Testis (tissue), 3 donors: Measurements from ENCODE around the gene ARMH4. TPM values are rescaled to one million over a fixed set of nuclear protein-coding genes. Genes with fewer than 3 reads are reported as not detected.
A peak's percentile ranks its signal among the peaks of the same experiment; 100 is the strongest.

ENCODE experiments used
- DNase-seq: peaks from one replicate; pipeline ENCODE4 v3.0.0-alpha.2; 2019
- H3K27ac ChIP-seq, 2 donors: fragments of 200-600 bp; sonication (generic); one replicate each; pipeline ENCODE4 v1.5.1; 2019
- H3K27me3 ChIP-seq: fragments of 200-600 bp; sonication (generic); one replicate; pipeline ENCODE4 v1.5.1; 2019
- H3K36me3 ChIP-seq: fragments of 200-600 bp; sonication (generic); one replicate; pipeline ENCODE4 v1.5.1; 2017; ENCODE audit warnings: low read depth; ENCODE audit errors: missing control alignments
- H3K4me1 ChIP-seq: fragments of 200-600 bp; sonication (generic); one replicate; pipeline ENCODE4 v1.5.1; 2019
- H3K4me3 ChIP-seq, 2 donors: fragments of 200-600 bp; sonication (generic); one replicate each; pipeline ENCODE4 v1.5.1; 2017 to 2019
- H3K9me3 ChIP-seq: fragments of 200-600 bp; sonication (generic); one replicate; pipeline ENCODE4 v1.5.1; 2017
- POLR2A ChIP-seq: fragments of 450-650 bp; IDR thresholded peaks from one replicate; pipeline ENCODE4 v1.6.1; 2017; ENCODE audit warnings: antibody characterized with exemption, mild to moderate bottlenecking, moderate library complexity
- WGBS, 2 donors: methylation state at CpG; one replicate each; pipeline ENCODE4 v1.1.5; 2018; 5-methylcytosine and 5-hydroxymethylcytosine counted together
- intact Hi-C: fragments of 100-400 bp; cut with DNase I; formaldehyde crosslinking; loops from one replicate; pipeline ENCODE4 v1.15.1; 2023; ENCODE audit warnings: low total_unique reads
- polyA plus RNA-seq: library from polyadenylated mRNA; stranded (reverse); fragments of 350-450 nt; fragmentation: Illumina TruSeq; extraction: RNeasy Lipid Tissue Mini Kit (QIAGEN cat#74804); gene quantifications from one replicate; pipeline ENCODE4 v1.2.3, GENCODE V29; 2014; ENCODE audit warnings: low read depth, low replicate concordance; ENCODE audit not compliant: insufficient read depth
- total RNA-seq, 2 donors: library from RNA; depleted of rRNA; stranded (reverse); fragments of >200 nt; gene quantifications; one replicate each; pipeline ENCODE4 v1.2.3, GENCODE V29; 2016
- TF ChIP-seq, protein P1 (sequence below), 3 experiments: fragments of 450-650 bp in 2 of 3; fragments of 200-600 bp in 1 of 3; sonication (generic) in 1 of 3; IDR thresholded peaks; one replicate each; pipeline ENCODE4 v1.5.1; 2016 to 2019; ENCODE audit warnings: antibody characterized with exemption in 3 of 3, mild to moderate bottlenecking in 2 of 3, moderate library complexity in 1 of 3

The ARMH4 gene
- total and polyA plus RNA-seq, 3 donors from 2014 or later, result 13.5 to 65.8 (median 38.7) TPM

DNA sequence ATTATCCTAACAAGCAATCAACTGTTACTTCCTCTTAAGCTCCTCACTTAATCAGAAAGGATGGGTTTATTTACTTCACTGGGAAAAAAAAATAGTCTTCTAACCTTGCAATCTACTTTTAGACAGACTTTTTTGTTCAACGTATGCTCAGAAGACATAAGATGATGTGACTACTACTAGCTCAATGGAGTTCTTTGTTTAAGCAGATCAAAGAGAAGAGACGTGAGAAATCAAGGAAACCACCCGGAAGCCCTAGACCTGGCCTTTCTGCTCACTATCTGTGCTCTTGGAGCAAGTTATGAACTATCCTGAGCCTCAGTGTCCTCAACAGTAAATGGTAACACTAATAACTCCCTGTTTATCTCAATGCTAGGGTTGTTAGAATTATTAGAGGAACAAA lies 78.5 kb downstream of the ARMH4 start:
- no peak overlapping the region for H3K27ac ChIP-seq
- TF ChIP-seq, protein P1, sequence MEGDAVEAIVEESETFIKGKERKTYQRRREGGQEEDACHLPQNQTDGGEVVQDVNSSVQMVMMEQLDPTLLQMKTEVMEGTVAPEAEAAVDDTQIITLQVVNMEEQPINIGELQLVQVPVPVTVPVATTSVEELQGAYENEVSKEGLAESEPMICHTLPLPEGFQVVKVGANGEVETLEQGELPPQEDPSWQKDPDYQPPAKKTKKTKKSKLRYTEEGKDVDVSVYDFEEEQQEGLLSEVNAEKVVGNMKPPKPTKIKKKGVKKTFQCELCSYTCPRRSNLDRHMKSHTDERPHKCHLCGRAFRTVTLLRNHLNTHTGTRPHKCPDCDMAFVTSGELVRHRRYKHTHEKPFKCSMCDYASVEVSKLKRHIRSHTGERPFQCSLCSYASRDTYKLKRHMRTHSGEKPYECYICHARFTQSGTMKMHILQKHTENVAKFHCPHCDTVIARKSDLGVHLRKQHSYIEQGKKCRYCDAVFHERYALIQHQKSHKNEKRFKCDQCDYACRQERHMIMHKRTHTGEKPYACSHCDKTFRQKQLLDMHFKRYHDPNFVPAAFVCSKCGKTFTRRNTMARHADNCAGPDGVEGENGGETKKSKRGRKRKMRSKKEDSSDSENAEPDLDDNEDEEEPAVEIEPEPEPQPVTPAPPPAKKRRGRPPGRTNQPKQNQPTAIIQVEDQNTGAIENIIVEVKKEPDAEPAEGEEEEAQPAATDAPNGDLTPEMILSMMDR (IDR thresholded peaks at IDR 0.05), result no peak
- TF ChIP-seq POLR2A, result no peak
- no peak for DNase-seq
- H3K4me1 ChIP-seq, result no peaks in the 10 kb centered on the region
- no peaks in the 10 kb centered on the region for H3K9me3 ChIP-seq
- no peaks in the 10 kb centered on the region for H3K36me3 ChIP-seq
- intact Hi-C loops, result no loop called here
- no peaks in the 10 kb centered on the region for H3K27me3 ChIP-seq
- no peak overlapping the region for H3K4me3 ChIP-seq
- 57 to 76% methylated on average over 3 of the region's 3 CpGs for WGBS, 2 donors

DNA sequence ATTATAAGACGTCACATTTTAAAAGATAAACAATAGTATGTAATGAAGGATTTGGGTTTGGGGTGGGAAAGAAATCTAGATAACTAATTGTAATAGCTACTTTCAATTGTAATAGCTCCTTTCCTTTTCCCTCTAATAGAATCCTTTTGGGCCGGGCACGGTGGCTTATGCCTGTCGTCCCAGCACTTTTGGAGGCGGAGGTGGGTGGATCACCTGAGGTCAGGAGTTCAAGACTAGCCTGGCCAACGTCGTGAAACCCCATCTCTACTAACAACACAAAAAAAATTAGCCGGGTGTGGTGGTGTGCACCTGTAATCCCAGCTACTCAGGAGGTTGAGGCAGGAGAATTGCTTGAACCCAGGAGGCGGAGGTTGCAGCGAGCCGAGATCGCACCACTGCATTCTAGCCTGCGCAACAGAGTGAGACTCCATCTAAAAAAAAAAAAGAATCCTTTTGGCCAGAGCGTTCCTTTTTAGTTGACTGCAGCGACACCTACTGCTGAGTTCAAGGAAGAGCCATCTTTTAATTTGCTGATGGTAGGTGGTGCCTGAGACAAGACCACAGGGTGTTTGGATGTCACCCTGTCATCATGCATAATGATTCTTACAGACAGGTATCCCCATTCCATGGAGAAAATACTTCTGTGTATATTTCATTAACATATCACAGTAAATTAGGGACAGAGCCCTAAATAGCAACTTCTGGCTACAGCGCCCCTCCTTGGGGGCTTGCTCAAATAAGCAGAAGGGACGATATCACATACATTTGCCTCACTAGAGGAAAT lies 79.5 kb downstream of the ARMH4 start:
- WGBS, 2 donors, result 42 to 48% methylated on average over 17 of the region's 17 CpGs
- Histone ChIP-seq H3K4me1 (no peaks in the 10 kb centered on the region), H3K27ac (no peak overlapping the region), H3K27me3 (no peaks in the 10 kb centered on the region), H3K4me3 (no peak overlapping the region), H3K36me3 (no peaks in the 10 kb centered on the region), H3K9me3 (no peaks in the 10 kb centered on the region)
- peak; percentile 47 for DNase-seq
- intact Hi-C loops, result no loop called here
- TF ChIP-seq POLR2A, result no peak
- TF ChIP-seq, protein P1 (IDR thresholded peaks at IDR 0.05), result peak; percentile 47 to 70 (median 62)

DNA sequence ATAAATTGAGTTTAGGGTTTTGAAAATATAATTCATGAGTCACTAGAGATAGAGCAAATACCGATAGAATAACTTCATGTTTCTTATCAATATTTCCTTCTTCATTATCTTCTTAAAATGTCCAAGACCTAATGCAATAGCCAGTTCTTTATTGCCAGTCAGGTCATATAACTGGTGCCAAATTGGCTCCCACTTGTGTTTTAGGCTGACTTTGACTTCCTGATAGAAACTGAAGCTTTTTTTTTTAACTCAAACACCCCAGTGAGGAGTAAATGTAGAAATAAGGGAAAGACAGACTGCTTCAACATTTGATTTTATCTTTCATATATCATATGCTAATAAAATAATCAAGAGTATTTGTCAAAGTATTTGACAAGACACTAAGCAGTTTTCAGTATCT lies 80.7 kb downstream of the ARMH4 start:
- 34 to 39% methylated on average over 1 of the region's 1 CpG for WGBS, 2 donors
- Histone ChIP-seq H3K36me3 (no peaks in the 10 kb centered on the region), H3K4me3 (no peak overlapping the region), H3K9me3 (no peaks in the 10 kb centered on the region), H3K27me3 (no peaks in the 10 kb centered on the region), H3K27ac (no peak overlapping the region), H3K4me1 (no peaks in the 10 kb centered on the region)
- TF ChIP-seq, protein P1 (IDR thresholded peaks at IDR 0.05), result no peak
- no peak for TF ChIP-seq POLR2A
- DNase-seq, result no peak
- intact Hi-C loops, result no loop called here

DNA sequence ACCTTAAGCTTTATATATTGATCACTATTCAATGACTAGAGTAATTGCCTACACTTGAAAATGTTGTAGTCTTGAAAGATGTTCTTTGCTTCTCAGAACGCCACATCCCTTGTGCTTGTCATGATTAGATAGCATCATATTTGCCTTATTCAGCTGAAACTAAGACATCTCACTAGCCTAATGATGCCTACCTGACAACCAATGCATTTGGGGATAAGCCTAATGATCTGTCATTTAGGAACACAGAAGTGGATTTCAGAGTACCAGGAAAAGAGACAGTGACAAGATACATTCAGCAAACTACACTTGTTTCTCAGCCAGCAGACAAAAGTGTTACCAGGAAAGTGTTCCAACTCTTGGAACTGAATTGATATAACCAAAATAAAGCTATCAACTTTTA lies 83.7 kb downstream of the ARMH4 start:
- WGBS, 2 donors, result 94 to 100% methylated on average over 1 of the region's 1 CpG
- Histone ChIP-seq H3K9me3 (no peaks in the 10 kb centered on the region), H3K36me3 (no peaks in the 10 kb centered on the region), H3K27ac (no peak overlapping the region), H3K4me3 (no peak overlapping the region), H3K4me1 (no peaks in the 10 kb centered on the region), H3K27me3 (no peaks in the 10 kb centered on the region)
- TF ChIP-seq, protein P1 (IDR thresholded peaks at IDR 0.05), result no peak
- TF ChIP-seq POLR2A, result no peak
- DNase-seq, result no peak
- intact Hi-C loops, result no loop called here

DNA sequence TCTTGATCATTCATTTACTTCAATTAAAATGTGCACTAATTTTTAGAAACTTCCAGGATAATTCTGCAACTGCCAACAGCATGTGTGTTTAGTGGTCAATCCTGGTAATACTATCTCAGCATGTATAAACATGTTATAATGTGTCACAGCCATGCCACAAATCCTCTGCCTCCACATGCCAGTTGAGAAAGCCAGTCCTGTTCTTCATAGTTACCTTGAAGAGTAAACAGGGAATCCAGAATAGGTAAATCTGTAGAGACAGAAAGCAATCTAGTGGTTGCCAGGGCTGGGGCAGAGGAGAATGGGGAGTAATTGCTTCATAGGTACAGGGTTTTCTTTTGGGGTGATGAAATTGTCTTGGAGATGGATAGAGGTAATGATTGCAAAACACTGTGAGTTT lies 85.9 kb downstream of the ARMH4 start:
- Histone ChIP-seq H3K27ac (no peak overlapping the region), H3K9me3 (no peaks in the 10 kb centered on the region), H3K36me3 (no peaks in the 10 kb centered on the region), H3K4me1 (no peaks in the 10 kb centered on the region), H3K4me3 (no peak overlapping the region), H3K27me3 (no peaks in the 10 kb centered on the region)
- TF ChIP-seq, protein P1 (IDR thresholded peaks at IDR 0.05), result no peak
- TF ChIP-seq POLR2A, result no peak
- DNase-seq, result no peak
- intact Hi-C loops, result no loop called here
